ENCODE results near the gene IQCE. TPM values are rescaled to one million over a fixed set of nuclear protein-coding genes. Genes with fewer than 3 reads are reported as not detected.

The IQCE gene
- total RNA-seq, 1 donor from 2014 or later: 22.2 TPM

- no peaks in the 10 kb centered on the region for H3K9me3 ChIP-seq
- no peak for ATAC-seq
- no peak for TF ChIP-seq CTCF (IDR thresholded peaks at IDR 0.05)
- intact Hi-C loops (cut with DNase I): no loop called here
- peaks cover 35% of the 10 kb centered on the region for H3K36me3 ChIP-seq
- DNase-seq: no peak
- no peak overlapping the region for H3K27ac ChIP-seq
- H3K27me3 ChIP-seq: no peaks in the 10 kb centered on the region
- H3K4me1 ChIP-seq: peaks cover 18% of the 10 kb centered on the region
- no peak overlapping the region for H3K4me3 ChIP-seq
Measured at GRCh38 chr7:2603044-2603965, 44.5 kb downstream of the IQCE start.

- ATAC-seq: no peak
- H3K4me1 ChIP-seq: peaks cover 23% of the 10 kb centered on the region
- intact Hi-C loops (cut with DNase I): no loop called here
- H3K36me3 ChIP-seq: peaks cover 22% of the 10 kb centered on the region
- H3K9me3 ChIP-seq: no peaks in the 10 kb centered on the region
- no peak for TF ChIP-seq CTCF (IDR thresholded peaks at IDR 0.05)
- H3K27me3 ChIP-seq: no peaks in the 10 kb centered on the region
- DNase-seq: no peak
- H3K27ac ChIP-seq: no peak overlapping the region
- no peak overlapping the region for H3K4me3 ChIP-seq
Measured at GRCh38 chr7:2604608-2605174, 45.9 kb downstream of the IQCE start.

GRCh38 chr7:2605608-2606538 is 47.1 kb downstream of the IQCE start:
- ATAC-seq (no peak), DNase-seq (no peak)
- intact Hi-C loops (cut with DNase I): no loop called here
- H3K4me3 ChIP-seq: no peak overlapping the region
- peaks cover 10% of the 10 kb centered on the region for H3K36me3 ChIP-seq
- peak; percentile 10 for TF ChIP-seq CTCF (IDR thresholded peaks at IDR 0.05)
- no peaks in the 10 kb centered on the region for H3K9me3 ChIP-seq
- peaks cover 23% of the 10 kb centered on the region for H3K4me1 ChIP-seq
- no peak overlapping the region for H3K27ac ChIP-seq
- no peaks in the 10 kb centered on the region for H3K27me3 ChIP-seq

- DNase-seq (no peak), ATAC-seq (no peak)
- peak overlapping the region; percentile 69 for H3K27ac ChIP-seq
- no peak overlapping the region for H3K4me3 ChIP-seq
- H3K36me3 ChIP-seq: peaks cover 3% of the 10 kb centered on the region
- H3K9me3 ChIP-seq: no peaks in the 10 kb centered on the region
- H3K4me1 ChIP-seq: peaks cover 23% of the 10 kb centered on the region
- intact Hi-C loops (cut with DNase I): no loop called here
- no peaks in the 10 kb centered on the region for H3K27me3 ChIP-seq
- no peak for TF ChIP-seq CTCF (IDR thresholded peaks at IDR 0.05)
Measured at GRCh38 chr7:2606539-2606936, 47.8 kb downstream of the IQCE start.

- Histone ChIP-seq H3K4me3 (no peak overlapping the region), H3K27me3 (no peaks in the 10 kb centered on the region), H3K4me1 (peaks cover 23% of the 10 kb centered on the region), H3K27ac (peak overlapping the region; percentile 69), H3K9me3 (no peaks in the 10 kb centered on the region), H3K36me3 (no peaks in the 10 kb centered on the region)
- DNase-seq: no peak
- no peak for TF ChIP-seq CTCF (IDR thresholded peaks at IDR 0.05)
- peak; percentile 63 for ATAC-seq
- intact Hi-C loops (cut with DNase I): no loop called here
Measured at GRCh38 chr7:2607122-2607922, 48.5 kb downstream of the IQCE start.
